IMR-90 (cell line): Measurements from ENCODE around the gene GIPC3. TPM values are rescaled to one million over a fixed set of nuclear protein-coding genes. Genes with fewer than 3 reads are reported as not detected.

Source experiments
- ATAC-seq: fragments of 200-7000 bp; cut with Tn5 transposase; 2 replicates; pipeline ENCODE4 v1.9.1; 2020; ENCODE audit warnings: low read depth, mild to moderate bottlenecking, moderate library complexity
- BruUV-seq: library from RNA; stranded (reverse); fragments of 400-500 nt; replicated peaks from 2 replicates; lab custom pipeline; 2021; lab: Mats Ljungman, UMichigan
- CTCF ChIA-PET: fragments of 300-600 bp; formaldehyde crosslinking; extraction: SDS; loops from one replicate; lab custom pipeline; 2021; ENCODE audit warnings: antibody characterized with exemption; lab: Yijun Ruan, JAX
- POLR2A ChIA-PET: fragments of 300-600 bp; sonication (Branson Sonifier 250); formaldehyde crosslinking; loops from one replicate; lab custom pipeline; 2022; ENCODE audit warnings: antibody characterized with exemption; ENCODE audit not compliant: unreplicated experiment; lab: Charles Lee
- DNase-seq: peaks from one replicate; pipeline ENCODE4 v3.0.0; 2013
- H2AFZ ChIP-seq: replicated peaks from 2 replicates; pipeline ENCODE3; 2013; ENCODE audit warnings: low read length, mild to moderate bottlenecking; ENCODE audit not compliant: poor library complexity
- H2AK5ac ChIP-seq: 2 replicates; pipeline ENCODE4 v1.6.1; 2013; ENCODE audit warnings: low read depth, low read length, inconsistent platforms
- H2AK9ac ChIP-seq: replicated peaks from 2 replicates; pipeline ENCODE3; 2013; ENCODE audit warnings: mild to moderate bottlenecking, low read depth, low read length, moderate library complexity; ENCODE audit not compliant: poor library complexity
- H2BK120ac ChIP-seq: 2 replicates; pipeline ENCODE4 v1.6.1; 2013; ENCODE audit warnings: low read depth, low read length, inconsistent platforms
- H2BK15ac ChIP-seq: 3 replicates; pipeline ENCODE4 v1.6.1; 2013; ENCODE audit warnings: low read depth, low read length, inconsistent platforms
- H2BK20ac ChIP-seq: 2 replicates; pipeline ENCODE4 v1.6.1; 2013; ENCODE audit warnings: low read depth, mild to moderate bottlenecking, inconsistent platforms, low read length, moderate library complexity
- H2BK5ac ChIP-seq: 2 replicates; pipeline ENCODE4 v1.6.1; 2013; ENCODE audit warnings: mild to moderate bottlenecking, low read depth, low read length, inconsistent platforms; ENCODE audit not compliant: poor library complexity, severe bottlenecking
- H3K14ac ChIP-seq: replicated peaks from 2 replicates; pipeline ENCODE4 v1.6.1; 2013; ENCODE audit warnings: low read depth, low read length, inconsistent platforms
- H3K18ac ChIP-seq: 2 replicates; pipeline ENCODE4 v1.6.1; 2013; ENCODE audit warnings: low read depth, low read length, control low read depth
- H3K23ac ChIP-seq: 2 replicates; pipeline ENCODE4 v1.6.1; 2013; ENCODE audit warnings: low read depth, low read length, inconsistent platforms
- H3K27ac ChIP-seq: 2 replicates; pipeline ENCODE4 v1.5.1; 2013; ENCODE audit warnings: mild to moderate bottlenecking, control low read depth, low read length; ENCODE audit not compliant: insufficient read depth
- H3K27me3 ChIP-seq: 2 replicates; pipeline ENCODE4 v1.6.1; 2013; ENCODE audit warnings: low read length; ENCODE audit not compliant: control insufficient read depth, insufficient read depth
- H3K36me3 ChIP-seq: 2 replicates; pipeline ENCODE4 v1.6.1; 2013; ENCODE audit warnings: low read length, mixed read lengths; ENCODE audit not compliant: control insufficient read depth, insufficient read depth
- H3K4ac ChIP-seq: 2 replicates; pipeline ENCODE4 v1.6.1; 2013; ENCODE audit warnings: low read depth, low read length, inconsistent platforms
- H3K4me1 ChIP-seq: 2 replicates; pipeline ENCODE4 v1.6.1; 2013; ENCODE audit warnings: low read length, mixed read lengths; ENCODE audit not compliant: control insufficient read depth, insufficient read depth
- H3K4me2 ChIP-seq: 2 replicates; pipeline ENCODE4 v1.6.1; 2013; ENCODE audit warnings: low read depth, mild to moderate bottlenecking, control low read depth, low read length, moderate library complexity
- H3K4me3 ChIP-seq: 2 replicates; pipeline ENCODE4 v1.5.1; 2013; ENCODE audit warnings: low read depth, mild to moderate bottlenecking, control low read depth, low read length, moderate library complexity; ENCODE audit not compliant: insufficient read depth
- H3K56ac ChIP-seq: 2 replicates; pipeline ENCODE4 v1.6.1; 2013; ENCODE audit warnings: low read length, inconsistent platforms; ENCODE audit not compliant: insufficient read depth; ENCODE audit errors: extremely low read depth
- H3K79me1 ChIP-seq, 2 experiments: 2 replicates each; pipeline ENCODE4 v1.6.1; 2013; ENCODE audit warnings: low read length in 2 of 2, inconsistent platforms in 1 of 2, low read depth in 1 of 2
- H3K9ac ChIP-seq: 2 replicates; pipeline ENCODE4 v1.6.1; 2013; ENCODE audit warnings: low read depth, low read length, control low read depth
- H3K9me1 ChIP-seq: 2 replicates; pipeline ENCODE4 v1.6.1; 2013; ENCODE audit warnings: low read length, inconsistent platforms; ENCODE audit not compliant: insufficient read depth
- H3K9me3 ChIP-seq: 2 replicates; pipeline ENCODE4 v1.6.1; 2013; ENCODE audit warnings: low read length; ENCODE audit not compliant: control insufficient read depth, insufficient read depth
- H4K20me1 ChIP-seq: 2 replicates; pipeline ENCODE4 v1.6.1; 2013; ENCODE audit warnings: low read length, inconsistent platforms; ENCODE audit not compliant: insufficient read depth
- H4K5ac ChIP-seq: 2 replicates; pipeline ENCODE4 v1.6.1; 2013; ENCODE audit warnings: mild to moderate bottlenecking, low read depth, low read length, control low read depth
- H4K8ac ChIP-seq, 2 experiments: 2 replicates each; pipeline ENCODE4 v1.6.1; 2013; ENCODE audit warnings: low read depth in 2 of 2, low read length in 2 of 2, control low read depth in 1 of 2, inconsistent platforms in 1 of 2
- H4K91ac ChIP-seq: 2 replicates; pipeline ENCODE4 v1.6.1; 2013; ENCODE audit warnings: low read depth, low read length, inconsistent platforms; ENCODE audit not compliant: insufficient read depth
- CHD1 ChIP-seq: IDR thresholded peaks from 2 replicates; pipeline ENCODE4 v1.6.1; 2012; ENCODE audit warnings: low read depth, low read length, improper control_type of control experiment
- CTCF ChIP-seq: conservative IDR thresholded peaks from 2 replicates; pipeline ENCODE4 v1.5.1; 2012; ENCODE audit warnings: mild to moderate bottlenecking, low read depth, low read length, improper control_type of control experiment
- ELK1 ChIP-seq: fragments of 150-350 bp; IDR thresholded peaks from 2 replicates; pipeline ENCODE4 v1.6.1; 2016; ENCODE audit warnings: low read depth, mild to moderate bottlenecking, low read length, moderate library complexity, borderline replicate concordance
- FOS ChIP-seq: fragments of 150-350 bp; IDR thresholded peaks from 2 replicates; pipeline ENCODE4 v1.6.1; 2016; ENCODE audit warnings: low read depth, low read length
- MAFK ChIP-seq: IDR thresholded peaks from 2 replicates; pipeline ENCODE4 v1.6.1; 2012; ENCODE audit warnings: low read depth, low read length, improper control_type of control experiment
- NFE2L2 ChIP-seq: fragments of 150-350 bp; IDR thresholded peaks from 2 replicates; pipeline ENCODE4 v1.6.1; 2016; ENCODE audit warnings: low read depth, mild to moderate bottlenecking, low read length
- SMC3 ChIP-seq: fragments of 150-350 bp; IDR thresholded peaks from 2 replicates; pipeline ENCODE4 v1.6.1; 2016; ENCODE audit warnings: low read depth, mild to moderate bottlenecking, antibody characterized with exemption, low read length, moderate library complexity
- WGBS, 2 experiments: methylation state at CpG; one replicate each; pipeline versions ENCODE4 v1.1.5 to v1.1.7; 2013; ENCODE audit warnings: missing lambda C conversion rate in 2 of 2; ENCODE audit not compliant: insufficient read length in 1 of 2; ENCODE audit errors: extremely low coverage in 2 of 2; 5-methylcytosine and 5-hydroxymethylcytosine counted together
- dilution Hi-C: fragments of 300-500 bp; cut with HindIII; formaldehyde crosslinking; loops from one replicate; pipeline ENCODE4 v1.14.3; 2018; ENCODE audit warnings: low sequenced_read_pairs; ENCODE audit not compliant: unreplicated experiment
- in situ Hi-C: fragments of 300-500 bp; cut with MboI; formaldehyde crosslinking; loops from 3 replicates; pipeline ENCODE4 v1.14.3; 2019; ENCODE audit warnings: low sequenced_read_pairs, inconsistent platforms, mixed read lengths
- intact Hi-C: fragments of 100-400 bp; cut with micrococcal nuclease; formaldehyde crosslinking; loops from 2 replicates; pipeline ENCODE4 v1.10.0; 2022
- polyA plus RNA-seq, 3 experiments: library from polyadenylated mRNA; depleted of rRNA; stranded (reverse); fragments of >200 nt; gene quantifications; 2 replicates each; pipeline ENCODE4 v1.2.3, GENCODE V29; 2012; ENCODE audit warnings: low replicate concordance in 1 of 3
- total RNA-seq: library from RNA; depleted of rRNA; stranded (reverse); fragments of >200 nt; gene quantifications from 2 replicates; pipeline ENCODE4 v1.2.3, GENCODE V29; 2012

Gene GIPC3
- total and polyA plus RNA-seq, 2 of the 4 experiments (the other 2 are of a cell fraction): under 0.01 to 0.36 TPM

GRCh38 chr19:3585301-3586126, at the start of gene GIPC3 (continued):
- TF ChIP-seq ELK1 (no peak), NFE2L2 (no peak), FOS (no peak), MAFK (no peak)

DNA sequence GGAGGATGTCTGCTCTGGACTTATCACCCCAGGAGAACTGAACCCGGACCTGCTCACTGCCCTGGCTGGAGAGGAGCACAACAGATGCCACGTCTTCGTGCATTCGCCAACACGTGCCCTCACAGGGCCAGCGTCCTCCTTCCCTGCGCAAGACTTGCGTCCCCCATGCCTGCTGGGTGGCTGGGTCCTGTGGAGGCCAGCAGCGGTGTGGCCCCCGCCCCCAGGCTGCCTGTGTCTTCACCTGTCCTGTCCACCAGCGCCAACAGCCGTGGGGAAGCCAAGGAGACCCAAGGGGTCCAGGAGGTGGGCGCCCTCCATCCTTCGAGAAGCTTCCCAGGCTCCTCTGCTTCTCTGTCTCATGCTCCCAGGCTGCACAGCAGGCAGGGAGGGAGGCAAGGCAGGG, 49.7 kb upstream of the GIPC3 start:
- ChIA-PET POLR2A (no interaction called here), CTCF (no interaction called here)
- Histone ChIP-seq H2BK15ac (no peak overlapping the region), H4K5ac (no peak overlapping the region), H3K4me3 (no peak overlapping the region), H3K4ac (no peak overlapping the region), H3K36me3 (peaks cover 58% of the 10 kb centered on the region), H2AK5ac (no peak overlapping the region), H2BK20ac (no peak overlapping the region), H3K27ac (no peak overlapping the region), H3K9me3 (no peaks in the 10 kb centered on the region), H3K23ac (no peak overlapping the region), H2AFZ (no peak overlapping the region), H3K9me1 (0 out of 2 replicates have a peak, but pooled peaks cover under 1% of the 10 kb centered on the region), H4K91ac (no peak overlapping the region), H2BK5ac (no peak overlapping the region), H3K9ac (no peak overlapping the region), H3K27me3 (no peaks in the 10 kb centered on the region), H3K14ac (no peak overlapping the region), H2AK9ac (no peak overlapping the region), H3K4me1 (no peaks in the 10 kb centered on the region), H3K79me1 (peaks cover 9 to 31% of the 10 kb centered on the region in 2 experiments; a peak in 3 of 4 replicates), H3K18ac (no peak overlapping the region), H4K20me1 (peaks cover 30% of the 10 kb centered on the region), H3K56ac (no peak overlapping the region), H4K8ac (no peak overlapping the region), H2BK120ac (no peak overlapping the region), H3K4me2 (no peak overlapping the region)
- ATAC-seq (no peak), DNase-seq (no peak)
- WGBS, 2 experiments: 94% methylated on average over 7 of the region's 14 CpGs; no CpG with 5 or more reads in 1 of the 2 experiments
- dilution Hi-C loops: no loop called here
- TF ChIP-seq SMC3: no peak
- TF ChIP-seq NFE2L2: no peak
- no peak for TF ChIP-seq CHD1
- TF ChIP-seq CTCF: no peak
- intact Hi-C loops: no loop called here
- in situ Hi-C loops: no loop called here
- no TSS peak for BruUV-seq
